Measurements from ENCODE around the gene SERPINE1. TPM values are rescaled to one million over a fixed set of nuclear protein-coding genes. Genes with fewer than 3 reads are reported as not detected.

Gene SERPINE1
- total and polyA plus RNA-seq, 2 of the 13 experiments (the other 11 are each of a cell fraction or from before 2014, with no cell fraction given) = 21.2 to 1,576 TPM

DNA sequence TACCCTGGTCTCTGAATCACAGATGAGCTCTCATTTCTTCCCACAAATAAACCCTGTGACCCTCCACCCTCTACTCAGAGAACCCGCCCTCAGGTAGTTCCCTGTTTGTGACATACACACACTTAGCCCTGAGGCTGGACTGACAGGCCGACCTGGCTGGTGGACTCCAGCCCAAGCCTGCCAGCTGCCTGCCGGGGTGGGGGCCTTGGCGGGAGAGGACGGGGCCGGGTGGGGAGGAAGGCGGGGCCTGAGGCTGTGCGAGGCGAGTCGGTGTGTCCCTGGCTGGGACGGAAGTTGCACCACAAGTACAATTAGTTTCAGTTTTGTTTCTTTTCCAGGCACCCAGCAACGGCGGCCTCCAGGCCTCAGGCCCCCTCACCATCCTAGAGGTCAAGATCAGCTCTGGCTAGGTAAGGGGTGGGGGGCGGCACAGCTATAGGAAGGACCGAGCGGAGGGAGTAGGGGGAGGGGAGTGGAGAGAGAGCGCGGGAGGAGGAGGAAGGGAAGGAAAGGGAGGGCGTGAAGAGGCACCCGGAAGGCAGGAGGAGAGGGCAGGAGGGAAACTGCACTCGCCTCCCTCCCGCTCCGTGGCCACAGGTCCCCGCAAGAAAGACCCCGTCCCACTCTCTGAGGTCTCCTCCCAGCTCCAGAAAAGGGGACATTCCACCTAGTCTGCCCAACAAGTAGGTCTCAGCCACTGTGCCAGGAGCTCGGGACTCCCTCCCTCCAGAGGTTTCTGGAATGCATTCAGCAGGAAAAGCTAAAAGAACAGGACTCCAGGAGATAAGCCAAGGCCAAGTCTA lies 41.5 kb upstream of the SERPINE1 start, which contains the start of gene TRIM56 (continued):
- TF ChIP-seq, protein P1, sequence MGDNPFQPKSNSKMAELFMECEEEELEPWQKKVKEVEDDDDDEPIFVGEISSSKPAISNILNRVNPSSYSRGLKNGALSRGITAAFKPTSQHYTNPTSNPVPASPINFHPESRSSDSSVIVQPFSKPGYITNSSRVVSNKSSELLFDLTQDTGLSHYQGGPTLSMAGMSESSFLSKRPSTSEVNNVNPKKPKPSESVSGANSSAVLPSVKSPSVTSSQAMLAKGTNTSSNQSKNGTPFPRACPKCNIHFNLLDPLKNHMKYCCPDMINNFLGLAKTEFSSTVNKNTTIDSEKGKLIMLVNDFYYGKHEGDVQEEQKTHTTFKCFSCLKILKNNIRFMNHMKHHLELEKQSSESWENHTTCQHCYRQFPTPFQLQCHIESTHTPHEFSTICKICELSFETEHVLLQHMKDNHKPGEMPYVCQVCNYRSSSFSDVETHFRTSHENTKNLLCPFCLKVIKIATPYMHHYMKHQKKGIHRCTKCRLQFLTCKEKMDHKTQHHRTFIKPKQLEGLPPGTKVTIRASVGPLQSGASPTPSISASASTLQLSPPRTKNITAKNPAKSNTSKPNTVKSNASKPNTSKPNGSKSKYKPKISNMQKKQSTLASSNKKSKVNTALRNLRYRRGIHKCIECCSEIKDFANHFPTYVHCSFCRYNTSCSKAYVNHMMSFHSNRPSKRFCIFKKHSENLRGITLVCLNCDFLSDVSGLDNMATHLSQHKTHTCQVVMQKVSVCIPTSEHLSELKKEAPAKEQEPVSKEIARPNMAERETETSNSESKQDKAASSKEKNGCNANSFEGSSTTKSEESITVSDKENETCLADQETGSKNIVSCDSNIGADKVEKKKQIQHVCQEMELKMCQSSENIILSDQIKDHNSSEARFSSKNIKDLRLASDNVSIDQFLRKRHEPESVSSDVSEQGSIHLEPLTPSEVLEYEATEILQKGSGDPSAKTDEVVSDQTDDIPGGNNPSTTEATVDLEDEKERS (CRISPR knock-in tag; IDR thresholded peaks at IDR 0.05) = 0 out of 2 replicates have a peak, but pooled peaks have one; percentile 15
- TF ChIP-seq STAG1 (CRISPR knock-in tag; IDR thresholded peaks at IDR 0.05) (no peak), ATF7-NPFF (CRISPR knock-in tag; IDR thresholded peaks at IDR 0.05; ENCODE audit: low read depth) (0 out of 2 replicates have a peak, but pooled peaks have one; percentile 46), MEIS1 (CRISPR knock-in tag; IDR thresholded peaks at IDR 0.05; ENCODE audit: borderline replicate concordance) (peak; percentile 68; the same call in 1 of the 2 replicates), EP300 (IDR thresholded peaks at IDR 0.05; ENCODE audit: low read depth in 2 of 2, low read length in 2 of 2) (no peak), EP300 (CRISPR knock-in tag; IDR thresholded peaks at IDR 0.05; ENCODE audit: borderline replicate concordance) (no peak), ASH2L (IDR thresholded peaks at IDR 0.05; ENCODE audit: insufficient read length, low read depth, low read length) (peak; percentile 92), CBFB (CRISPR knock-in tag; IDR thresholded peaks at IDR 0.05) (no peak), MLX (CRISPR knock-in tag; IDR thresholded peaks at IDR 0.05) (0 out of 2 replicates have a peak, but pooled peaks have one; percentile 52), JUN (CRISPR knock-in tag; IDR thresholded peaks at IDR 0.05) (no peak), GATAD1 (CRISPR knock-in tag; IDR thresholded peaks at IDR 0.05) (peak; percentile 58), HOXA3 (CRISPR knock-in tag; IDR thresholded peaks at IDR 0.05) (no peak; the same call in 1 of the 2 replicates), TAF15 (IDR thresholded peaks at IDR 0.05; ENCODE audit: low read depth, low read length, poor library complexity, severe bottlenecking) (no peak), MAFF (IDR thresholded peaks at IDR 0.05; ENCODE audit: low read depth, low read length) (no peak), ZNF614 (CRISPR knock-in tag; IDR thresholded peaks at IDR 0.05; ENCODE audit: borderline replicate concordance) (peak; percentile 7; the same call in 1 of the 2 replicates)
- TF ChIP-seq, protein P2, sequence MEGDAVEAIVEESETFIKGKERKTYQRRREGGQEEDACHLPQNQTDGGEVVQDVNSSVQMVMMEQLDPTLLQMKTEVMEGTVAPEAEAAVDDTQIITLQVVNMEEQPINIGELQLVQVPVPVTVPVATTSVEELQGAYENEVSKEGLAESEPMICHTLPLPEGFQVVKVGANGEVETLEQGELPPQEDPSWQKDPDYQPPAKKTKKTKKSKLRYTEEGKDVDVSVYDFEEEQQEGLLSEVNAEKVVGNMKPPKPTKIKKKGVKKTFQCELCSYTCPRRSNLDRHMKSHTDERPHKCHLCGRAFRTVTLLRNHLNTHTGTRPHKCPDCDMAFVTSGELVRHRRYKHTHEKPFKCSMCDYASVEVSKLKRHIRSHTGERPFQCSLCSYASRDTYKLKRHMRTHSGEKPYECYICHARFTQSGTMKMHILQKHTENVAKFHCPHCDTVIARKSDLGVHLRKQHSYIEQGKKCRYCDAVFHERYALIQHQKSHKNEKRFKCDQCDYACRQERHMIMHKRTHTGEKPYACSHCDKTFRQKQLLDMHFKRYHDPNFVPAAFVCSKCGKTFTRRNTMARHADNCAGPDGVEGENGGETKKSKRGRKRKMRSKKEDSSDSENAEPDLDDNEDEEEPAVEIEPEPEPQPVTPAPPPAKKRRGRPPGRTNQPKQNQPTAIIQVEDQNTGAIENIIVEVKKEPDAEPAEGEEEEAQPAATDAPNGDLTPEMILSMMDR (CRISPR knock-in tag; IDR thresholded peaks at IDR 0.05) = no peak
- TF ChIP-seq, protein P3, sequence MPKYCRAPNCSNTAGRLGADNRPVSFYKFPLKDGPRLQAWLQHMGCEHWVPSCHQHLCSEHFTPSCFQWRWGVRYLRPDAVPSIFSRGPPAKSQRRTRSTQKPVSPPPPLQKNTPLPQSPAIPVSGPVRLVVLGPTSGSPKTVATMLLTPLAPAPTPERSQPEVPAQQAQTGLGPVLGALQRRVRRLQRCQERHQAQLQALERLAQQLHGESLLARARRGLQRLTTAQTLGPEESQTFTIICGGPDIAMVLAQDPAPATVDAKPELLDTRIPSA (CRISPR knock-in tag; IDR thresholded peaks at IDR 0.05; ENCODE audit: borderline replicate concordance) = no peak
- TF ChIP-seq, protein P4, sequence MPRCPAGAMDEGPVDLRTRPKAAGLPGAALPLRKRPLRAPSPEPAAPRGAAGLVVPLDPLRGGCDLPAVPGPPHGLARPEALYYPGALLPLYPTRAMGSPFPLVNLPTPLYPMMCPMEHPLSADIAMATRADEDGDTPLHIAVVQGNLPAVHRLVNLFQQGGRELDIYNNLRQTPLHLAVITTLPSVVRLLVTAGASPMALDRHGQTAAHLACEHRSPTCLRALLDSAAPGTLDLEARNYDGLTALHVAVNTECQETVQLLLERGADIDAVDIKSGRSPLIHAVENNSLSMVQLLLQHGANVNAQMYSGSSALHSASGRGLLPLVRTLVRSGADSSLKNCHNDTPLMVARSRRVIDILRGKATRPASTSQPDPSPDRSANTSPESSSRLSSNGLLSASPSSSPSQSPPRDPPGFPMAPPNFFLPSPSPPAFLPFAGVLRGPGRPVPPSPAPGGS (CRISPR knock-in tag; IDR thresholded peaks at IDR 0.05) = no peak
- TF ChIP-seq, protein P5, sequence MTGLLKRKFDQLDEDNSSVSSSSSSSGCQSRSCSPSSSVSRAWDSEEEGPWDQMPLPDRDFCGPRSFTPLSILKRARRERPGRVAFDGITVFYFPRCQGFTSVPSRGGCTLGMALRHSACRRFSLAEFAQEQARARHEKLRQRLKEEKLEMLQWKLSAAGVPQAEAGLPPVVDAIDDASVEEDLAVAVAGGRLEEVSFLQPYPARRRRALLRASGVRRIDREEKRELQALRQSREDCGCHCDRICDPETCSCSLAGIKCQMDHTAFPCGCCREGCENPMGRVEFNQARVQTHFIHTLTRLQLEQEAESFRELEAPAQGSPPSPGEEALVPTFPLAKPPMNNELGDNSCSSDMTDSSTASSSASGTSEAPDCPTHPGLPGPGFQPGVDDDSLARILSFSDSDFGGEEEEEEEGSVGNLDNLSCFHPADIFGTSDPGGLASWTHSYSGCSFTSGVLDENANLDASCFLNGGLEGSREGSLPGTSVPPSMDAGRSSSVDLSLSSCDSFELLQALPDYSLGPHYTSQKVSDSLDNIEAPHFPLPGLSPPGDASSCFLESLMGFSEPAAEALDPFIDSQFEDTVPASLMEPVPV (CRISPR knock-in tag; IDR thresholded peaks at IDR 0.05) = no peak

Measured in HepG2 (cell line).